Mucosa of stomach (tissue), 1 donor: ENCODE results near the gene CCDC80.

ENCODE experiments used
- H3K27me3 ChIP-seq: one replicate; pipeline ENCODE4 v1.7.0; 2013; ENCODE audit warnings: mild to moderate bottlenecking, low read length; ENCODE audit not compliant: control insufficient read depth, insufficient read depth
- H3K36me3 ChIP-seq: one replicate; pipeline ENCODE4 v1.7.0; 2013; ENCODE audit warnings: low read length; ENCODE audit not compliant: control insufficient read depth, insufficient read depth
- H3K4me1 ChIP-seq: one replicate; pipeline ENCODE4 v1.7.0; 2013; ENCODE audit warnings: mild to moderate bottlenecking, low read length; ENCODE audit not compliant: control insufficient read depth, insufficient read depth
- H3K4me3 ChIP-seq: one replicate; pipeline ENCODE4 v1.7.0; 2013; ENCODE audit warnings: low read length
- H3K9ac ChIP-seq: one replicate; pipeline ENCODE4 v1.7.0; 2013; ENCODE audit warnings: mild to moderate bottlenecking, low read length, moderate library complexity
- H3K9me3 ChIP-seq: one replicate; pipeline ENCODE4 v1.7.0; 2013; ENCODE audit warnings: mild to moderate bottlenecking, low read length, moderate library complexity; ENCODE audit not compliant: control insufficient read depth
- donor health status: Pancreatic carcinoma.

Gene CCDC80

GRCh38 chr3:112639455-112640225, 1.3 kb downstream of the CCDC80 start:
- no peak overlapping the region for H3K9ac ChIP-seq
- no peaks in the 10 kb centered on the region for H3K36me3 ChIP-seq
- H3K4me1 ChIP-seq: peaks cover 7% of the 10 kb centered on the region
- H3K4me3 ChIP-seq: no peak overlapping the region
- peaks cover 6% of the 10 kb centered on the region for H3K27me3 ChIP-seq
- no peaks in the 10 kb centered on the region for H3K9me3 ChIP-seq

- Histone ChIP-seq H3K4me3 (no peak overlapping the region), H3K9me3 (no peaks in the 10 kb centered on the region), H3K36me3 (no peaks in the 10 kb centered on the region), H3K9ac (no peak overlapping the region), H3K27me3 (peaks cover 6% of the 10 kb centered on the region), H3K4me1 (peaks cover 7% of the 10 kb centered on the region)
These were observed 2.5 kb downstream of the CCDC80 start for GRCh38 chr3:112638327-112639020.

- Histone ChIP-seq H3K36me3 (no peaks in the 10 kb centered on the region), H3K4me3 (no peak overlapping the region), H3K9ac (no peak overlapping the region), H3K9me3 (no peaks in the 10 kb centered on the region), H3K27me3 (peaks cover 6% of the 10 kb centered on the region), H3K4me1 (peaks cover 7% of the 10 kb centered on the region)
These were observed 3.2 kb downstream of the CCDC80 start for GRCh38 chr3:112637700-112638099.

- H3K9ac ChIP-seq: no peak overlapping the region
- no peak overlapping the region for H3K4me3 ChIP-seq
- H3K4me1 ChIP-seq: peaks cover 2% of the 10 kb centered on the region
These were observed 5.3 kb downstream of the CCDC80 start for GRCh38 chr3:112635674-112636073.

GRCh38 chr3:112634786-112635541, 6.0 kb downstream of the CCDC80 start:
- Histone ChIP-seq H3K4me1 (no peaks in the 10 kb centered on the region), H3K36me3 (no peaks in the 10 kb centered on the region), H3K27me3 (no peaks in the 10 kb centered on the region), H3K4me3 (no peak overlapping the region), H3K9me3 (no peaks in the 10 kb centered on the region), H3K9ac (no peak overlapping the region)

More at GRCh38 chr3:112635674-112636073, 5.3 kb downstream of the CCDC80 start:
- Histone ChIP-seq H3K27me3 (no peaks in the 10 kb centered on the region), H3K36me3 (no peaks in the 10 kb centered on the region), H3K9me3 (no peaks in the 10 kb centered on the region)

GRCh38 chr3:112633757-112634156, 7.2 kb downstream of the CCDC80 start:
- no peaks in the 10 kb centered on the region for H3K36me3 ChIP-seq

GRCh38 chr3:112633191-112633590, 7.8 kb downstream of the CCDC80 start:
- Histone ChIP-seq H3K4me1 (no peaks in the 10 kb centered on the region), H3K27me3 (no peaks in the 10 kb centered on the region)

More at GRCh38 chr3:112633757-112634156, 7.2 kb downstream of the CCDC80 start:
- Histone ChIP-seq H3K27me3 (no peaks in the 10 kb centered on the region), H3K4me3 (no peak overlapping the region), H3K9ac (no peak overlapping the region), H3K4me1 (no peaks in the 10 kb centered on the region), H3K9me3 (no peaks in the 10 kb centered on the region)

GRCh38 chr3:112632596-112632995, 8.3 kb downstream of the CCDC80 start:
- no peaks in the 10 kb centered on the region for H3K27me3 ChIP-seq
- no peaks in the 10 kb centered on the region for H3K9me3 ChIP-seq
- H3K4me1 ChIP-seq: no peaks in the 10 kb centered on the region
- no peak overlapping the region for H3K9ac ChIP-seq
- no peak overlapping the region for H3K4me3 ChIP-seq
- no peaks in the 10 kb centered on the region for H3K36me3 ChIP-seq

More at GRCh38 chr3:112633191-112633590, 7.8 kb downstream of the CCDC80 start:
- no peak overlapping the region for H3K4me3 ChIP-seq
- no peaks in the 10 kb centered on the region for H3K9me3 ChIP-seq
- H3K9ac ChIP-seq: no peak overlapping the region
- H3K36me3 ChIP-seq: no peaks in the 10 kb centered on the region

- no peaks in the 10 kb centered on the region for H3K36me3 ChIP-seq
- H3K27me3 ChIP-seq: no peaks in the 10 kb centered on the region
- H3K4me1 ChIP-seq: no peaks in the 10 kb centered on the region
- H3K9me3 ChIP-seq: no peaks in the 10 kb centered on the region
- no peak overlapping the region for H3K9ac ChIP-seq
- no peak overlapping the region for H3K4me3 ChIP-seq
These were observed 9.7 kb downstream of the CCDC80 start for GRCh38 chr3:112631257-112631656.

- no peaks in the 10 kb centered on the region for H3K4me1 ChIP-seq
- no peak overlapping the region for H3K4me3 ChIP-seq
These were observed 11.5 kb downstream of the CCDC80 start for GRCh38 chr3:112629425-112629824.

GRCh38 chr3:112627919-112628466, 12.9 kb downstream of the CCDC80 start:
- no peak overlapping the region for H3K9ac ChIP-seq
- no peak overlapping the region for H3K4me3 ChIP-seq
- no peaks in the 10 kb centered on the region for H3K9me3 ChIP-seq
- no peaks in the 10 kb centered on the region for H3K36me3 ChIP-seq
- H3K4me1 ChIP-seq: no peaks in the 10 kb centered on the region
- no peaks in the 10 kb centered on the region for H3K27me3 ChIP-seq

More at GRCh38 chr3:112629425-112629824, 11.5 kb downstream of the CCDC80 start:
- Histone ChIP-seq H3K9ac (no peak overlapping the region), H3K27me3 (no peaks in the 10 kb centered on the region), H3K9me3 (no peaks in the 10 kb centered on the region), H3K36me3 (no peaks in the 10 kb centered on the region)
